Kidney (tissue), 14 donors: ENCODE measurements around the gene TMEM258. TPM values are rescaled to one million over a fixed set of nuclear protein-coding genes. Genes with fewer than 3 reads are reported as not detected.

Source experiments
- DNase-seq, 5 donors: peaks; one replicate each; pipeline ENCODE4 v3.0.0-alpha.2; 2013 to 2020
- FAIRE-seq: peaks from 2 replicates; lab custom pipeline; 2012; peaks lifted over from hg19 to GRCh38; lab: Jason Lieb, UNC
- H3K27ac ChIP-seq, 2 donors: one replicate each; pipeline ENCODE4 v1.7.0; 2013; ENCODE audit warnings: low read depth in 2 of 2, low read length in 2 of 2, inconsistent platforms in 1 of 2
- H3K27me3 ChIP-seq: one replicate; pipeline ENCODE4 v1.7.1; 2013; ENCODE audit warnings: low read length, inconsistent platforms; ENCODE audit not compliant: control insufficient read depth, insufficient read depth
- H3K36me3 ChIP-seq, 3 donors: one replicate each; pipeline versions ENCODE4 v1.7.0 to v1.7.1; 2013; ENCODE audit warnings: low read length in 3 of 3, control low read depth in 1 of 3, inconsistent platforms in 1 of 3; ENCODE audit not compliant: insufficient read depth in 3 of 3, control insufficient read depth in 2 of 3
- H3K4me1 ChIP-seq, 3 donors: one replicate each; pipeline versions ENCODE4 v1.7.0 to v1.7.1; 2013; ENCODE audit warnings: low read length in 3 of 3, inconsistent platforms in 1 of 3, low read depth in 1 of 3; ENCODE audit not compliant: control insufficient read depth in 2 of 3, insufficient read depth in 2 of 3
- H3K4me3 ChIP-seq, 3 donors: one replicate each; pipeline versions ENCODE4 v1.7.0 to v1.8.1; 2013; ENCODE audit warnings: low read length in 3 of 3, control low read depth in 1 of 3, inconsistent platforms in 1 of 3
- H3K9ac ChIP-seq, 3 donors: one replicate each; pipeline versions ENCODE4 v1.7.0 to v1.7.1; 2013; ENCODE audit warnings: low read length in 3 of 3, control low read depth in 1 of 3, inconsistent platforms in 1 of 3
- H3K9me3 ChIP-seq, 3 donors: one replicate each; pipeline versions ENCODE4 v1.7.0 to v1.7.1; 2013; ENCODE audit warnings: low read length in 3 of 3, control low read depth in 1 of 3, inconsistent platforms in 1 of 3; ENCODE audit not compliant: control insufficient read depth in 2 of 3, insufficient read depth in 1 of 3
- CTCF ChIP-seq: IDR thresholded peaks from 3 replicates; pipeline ENCODE4 v1.5.1; 2012; ENCODE audit warnings: mild to moderate bottlenecking, moderate library complexity, borderline replicate concordance; ENCODE audit not compliant: insufficient read depth; ENCODE audit errors: extremely low read depth
- intact Hi-C: fragments of 100-400 bp; cut with DNase I; formaldehyde crosslinking; loops from one replicate; pipeline ENCODE4 v1.11.1; 2022
- polyA plus RNA-seq: library from polyadenylated mRNA; stranded (reverse); fragments of 350-450 nt; fragmentation: Illumina TruSeq; extraction: RNeasy Lipid Tissue Mini Kit (QIAGEN cat#74804); gene quantifications from one replicate; pipeline ENCODE4 v1.2.3, GENCODE V29; 2014; ENCODE audit warnings: low read depth, low replicate concordance; ENCODE audit not compliant: insufficient read depth
- total RNA-seq: library from RNA; stranded (reverse); fragmentation: NEBNext Ultra II Directional; extraction: Animal tissue kit (Norgen Biotek cat#: 25700); gene quantifications from one replicate; pipeline ENCODE4 v1.2.1, GENCODE V29; 2021
- donor health status: control.
- donor health status: control.
- donor health status: control.
- donor health status: control.
- donor health status: control.
- donor health status: DM: yes; HTN: yes; CAD: no.
- donor health status: Normal renal cell carcinoma (clear cell type).

TMEM258 gene
- total and polyA plus RNA-seq, 2 donors from 2014 or later: 92.1 to 228 TPM

- intact Hi-C loops: no loop called here
- no peaks in the 10 kb centered on the region for H3K9me3 ChIP-seq
Observed at GRCh38 chr11:61771195-61771894, 21.1 kb downstream of the TMEM258 start.

GRCh38 chr11:61769946-61770683, 22.3 kb downstream of the TMEM258 start:
- DNase-seq: no peak
- Histone ChIP-seq H3K4me1 (peaks cover 0 to 7% (median 0%) of the 10 kb centered on the region in 3 donors), H3K4me3 (no peak overlapping the region), H3K36me3 (no peaks in the 10 kb centered on the region), H3K9ac (no peak overlapping the region), H3K27ac (no peak overlapping the region), H3K9me3 (no peaks in the 10 kb centered on the region), H3K27me3 (no peaks in the 10 kb centered on the region)
- intact Hi-C loops: no loop called here
- no peak for TF ChIP-seq CTCF
- FAIRE-seq: no peak

More at GRCh38 chr11:61771195-61771894, 21.1 kb downstream of the TMEM258 start:
- H3K27me3 ChIP-seq: no peaks in the 10 kb centered on the region
- peaks cover 0 to 7% (median 0%) of the 10 kb centered on the region in 3 donors for H3K4me1 ChIP-seq
- TF ChIP-seq CTCF: no peak
- H3K4me3 ChIP-seq: no peak overlapping the region
- no peak overlapping the region for H3K27ac ChIP-seq
- H3K36me3 ChIP-seq: no peaks in the 10 kb centered on the region
- FAIRE-seq: no peak
- no peak overlapping the region for H3K9ac ChIP-seq
- no peak for DNase-seq

- Histone ChIP-seq H3K4me1 (peaks cover 0 to 7% (median 0%) of the 10 kb centered on the region in 3 donors), H3K27me3 (no peaks in the 10 kb centered on the region), H3K9ac (no peak overlapping the region), H3K27ac (no peak overlapping the region), H3K4me3 (no peak overlapping the region), H3K36me3 (no peaks in the 10 kb centered on the region), H3K9me3 (no peaks in the 10 kb centered on the region)
- TF ChIP-seq CTCF: no peak
- intact Hi-C loops: no loop called here
- FAIRE-seq (no peak), DNase-seq (peak in 1 of 5 donors; percentile 74)
Observed at GRCh38 chr11:61769169-61769920, 23.1 kb downstream of the TMEM258 start.
